C4-2B (cell line): ENCODE measurements around the gene SSRP1.
A peak's percentile ranks its signal among the peaks of the same experiment; 100 is the strongest.

Experiments
- H3K27ac ChIP-seq: fragments of 450-650 bp; 2 replicates; pipeline ENCODE4 v1.5.1; 2017
- CTCF ChIP-seq: fragments of 450-650 bp; conservative IDR thresholded peaks from 2 replicates; pipeline ENCODE4 v1.5.1; 2017; ENCODE audit warnings: mild to moderate bottlenecking
- ZFX ChIP-seq: fragments of 450-650 bp; IDR thresholded peaks from 2 replicates; pipeline ENCODE4 v1.6.1; 2017

The SSRP1 gene

DNA sequence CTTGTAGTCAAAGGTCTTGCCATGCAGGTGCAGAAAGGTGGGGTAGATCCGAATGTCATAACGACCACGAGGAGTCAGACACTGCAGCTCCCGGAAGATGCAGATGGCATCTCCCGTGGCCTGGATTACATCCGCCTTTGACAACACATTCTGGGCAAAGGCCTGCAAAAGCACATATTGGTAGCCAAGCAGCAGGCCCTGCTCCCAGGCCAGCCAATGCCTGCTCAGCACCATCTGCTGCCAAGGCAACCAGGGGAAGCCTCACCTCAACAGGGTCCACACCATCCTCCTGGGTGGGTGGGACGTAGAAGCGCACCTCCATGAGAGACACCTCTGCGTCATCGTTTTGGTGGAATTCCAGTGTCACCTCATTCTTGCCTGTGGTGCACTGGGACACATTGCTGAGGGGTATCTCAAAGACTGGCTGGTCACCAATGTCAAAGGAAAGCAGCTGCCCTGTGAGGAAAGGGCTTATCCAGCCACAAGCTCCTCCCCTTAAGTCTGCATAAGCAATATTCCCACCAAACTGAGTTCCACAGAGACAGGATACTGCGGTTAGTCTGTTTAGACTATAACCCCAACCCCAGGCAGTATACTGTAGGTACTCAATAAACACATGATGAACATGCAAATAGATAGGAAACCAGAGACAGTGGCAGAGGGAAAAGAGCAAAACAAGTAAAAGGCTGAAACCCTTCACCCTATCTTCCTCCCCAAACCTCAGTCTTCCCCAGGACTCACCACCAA is 2.8 kb downstream of the SSRP1 start:
- H3K27ac ChIP-seq: no peak overlapping the region
- TF ChIP-seq ZFX (no peak), CTCF (no peak)

GRCh38 chr11:57331720-57332119 is 4.0 kb downstream of the SSRP1 start:
- no peak overlapping the region for H3K27ac ChIP-seq
- TF ChIP-seq CTCF (no peak), ZFX (no peak)

GRCh38 chr11:57330029-57330428 is 5.7 kb downstream of the SSRP1 start:
- TF ChIP-seq CTCF: no peak
- TF ChIP-seq ZFX: no peak
- no peak overlapping the region for H3K27ac ChIP-seq

DNA sequence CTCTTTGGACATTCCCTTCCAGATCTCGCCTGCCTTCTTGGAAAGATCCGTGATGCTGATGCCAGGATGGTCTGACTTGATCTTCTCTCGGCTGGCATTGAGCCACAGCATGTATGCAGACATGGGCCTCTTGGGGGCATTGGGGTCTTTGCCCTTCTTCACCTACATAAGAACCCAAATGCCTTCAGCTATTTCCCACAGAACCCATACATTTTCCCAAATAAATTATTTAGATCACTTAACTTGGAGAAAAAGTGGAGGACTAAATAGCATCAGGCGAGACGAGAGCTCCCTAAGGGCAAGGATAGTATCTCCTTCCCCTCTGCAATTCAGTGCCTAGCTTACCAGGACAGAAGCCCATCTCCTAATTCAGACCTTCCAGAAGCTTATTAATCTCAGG is 8.0 kb downstream of the SSRP1 start:
- H3K27ac ChIP-seq: no peak overlapping the region
- no peak for TF ChIP-seq CTCF
- no peak for TF ChIP-seq ZFX

DNA sequence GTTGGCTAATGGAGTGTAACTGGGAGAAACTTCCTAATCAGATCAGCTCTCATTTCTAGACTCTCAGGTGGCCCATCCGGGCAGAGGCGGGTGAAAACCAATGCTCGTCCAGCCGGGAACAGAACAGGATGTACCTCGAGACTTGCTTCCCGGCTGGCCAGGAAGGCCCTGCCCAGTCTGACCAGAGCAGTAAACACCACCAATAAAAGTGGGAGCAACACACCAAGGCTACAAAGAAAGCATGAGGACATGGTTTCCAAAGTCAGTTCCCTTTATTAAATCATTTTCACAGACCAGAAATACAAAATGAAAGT is 10.0 kb downstream of the SSRP1 start:
- H3K27ac ChIP-seq: peak overlapping the region; percentile 94
- TF ChIP-seq ZFX: no peak; the same call in 1 of the 2 replicates
- TF ChIP-seq CTCF: no peak

GRCh38 chr11:57324886-57325734 is 10.6 kb downstream of the SSRP1 start, which contains the start of gene TNKS1BP1:
Gene TNKS1BP1, minus strand, starts transcription at chr11:57324952. Its CDS starts 3,067 bp downstream, at chr11:57321885.
- H3K27ac ChIP-seq: peak within 1 kb of the TSS; percentile 94
- TF ChIP-seq CTCF (no peak), ZFX (no peak)

DNA sequence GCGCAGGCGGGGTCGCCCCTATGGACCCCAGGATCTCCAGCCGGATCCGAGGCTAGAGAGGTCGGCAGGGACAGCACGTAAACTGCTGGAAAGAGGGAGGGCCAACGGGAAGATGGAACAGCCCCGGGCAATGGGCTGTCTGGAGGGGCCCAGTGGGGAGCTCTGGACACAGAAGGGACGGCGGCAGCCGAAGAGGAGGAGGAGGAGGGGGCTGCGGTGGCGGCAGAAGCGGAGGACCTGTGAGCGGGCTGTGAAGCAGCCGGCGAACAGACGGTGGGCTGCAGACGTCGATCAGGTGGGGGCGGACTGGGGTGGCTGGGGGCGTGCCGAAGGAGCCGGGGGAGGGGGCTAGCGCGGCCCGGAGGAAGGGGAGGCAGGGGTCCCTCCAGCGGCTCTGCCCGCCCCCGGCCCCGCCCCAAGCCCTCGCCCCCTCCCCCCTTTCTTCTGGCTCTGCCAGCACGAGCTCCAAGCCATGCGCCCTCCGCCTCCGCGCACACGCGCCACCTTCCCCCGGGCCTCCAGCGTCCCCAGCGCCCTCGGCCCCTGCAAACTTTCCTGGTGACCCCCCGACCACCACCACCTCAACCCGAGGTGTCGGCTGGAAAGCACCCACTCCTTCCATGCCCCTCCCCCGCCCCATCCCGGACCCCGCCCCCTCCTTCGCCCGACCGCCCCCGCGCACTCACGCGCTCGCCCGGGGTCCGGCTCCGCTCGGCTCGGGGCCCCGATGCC is 11.4 kb downstream of the SSRP1 start:
- TF ChIP-seq ZFX (no peak), CTCF (no peak)
- peak overlapping the region; percentile 94 for H3K27ac ChIP-seq
